ENCODE data around the gene DNAH14.

- TF ChIP-seq MAFK (conservative IDR thresholded peaks at IDR 0.05 in 1 of 2, IDR thresholded peaks at IDR 0.05 in 1 of 2; ENCODE audit: low read length in 2 of 2) (no peak), PRPF4 (IDR thresholded peaks at IDR 0.05; ENCODE audit: low read depth, low read length, poor library complexity, severe bottlenecking) (no peak), KIAA2018 (CRISPR knock-in tag; IDR thresholded peaks at IDR 0.05; ENCODE audit: borderline replicate concordance) (no peak), CTCF (CRISPR knock-in tag; IDR thresholded peaks at IDR 0.05) (no peak), MXD1 (CRISPR knock-in tag; IDR thresholded peaks at IDR 0.05) (no peak), ZBTB40 (IDR thresholded peaks at IDR 0.05) (no peak), ZBTB40 (CRISPR knock-in tag; IDR thresholded peaks at IDR 0.05) (no peak), ZNF563 (CRISPR knock-in tag; IDR thresholded peaks at IDR 0.05) (no peak), CREB1 (IDR thresholded peaks at IDR 0.05) (no peak), CREB1 (CRISPR knock-in tag; IDR thresholded peaks at IDR 0.05) (no peak), SPEN (CRISPR knock-in tag; IDR thresholded peaks at IDR 0.05; ENCODE audit: low read depth) (no peak), POLR2A (IDR thresholded peaks at IDR 0.05; ENCODE audit: insufficient read depth in 1 of 2, low read depth in 2 of 2, low read length in 2 of 2) (no peak), MTF1 (CRISPR knock-in tag; IDR thresholded peaks at IDR 0.05) (no peak), ZNF607 (CRISPR knock-in tag; IDR thresholded peaks at IDR 0.05; ENCODE audit: borderline replicate concordance) (no peak), ZNF24 (IDR thresholded peaks at IDR 0.05) (no peak)
These were observed 413.2 kb downstream of the DNAH14 start for GRCh38 chr1:225342695-225343094.
